GM12891 (cell line): ENCODE data around the gene EPAS1.
"Not testable (repeated sequence)": the region's sequence is repeated elsewhere in the genome, so short reads cannot be mapped to it uniquely, and the experiment has no call there.

Source experiments
- DNase-seq: peaks from one replicate; pipeline ENCODE4 v3.0.0; 2011; ENCODE audit warnings: low spot score; ENCODE audit not compliant: insufficient read length
- FAIRE-seq: peaks from 2 replicates; lab custom pipeline; 2011; peaks lifted over from hg19 to GRCh38; lab: Jason Lieb, UNC
- PAX5 ChIP-seq: IDR thresholded peaks from 2 replicates; pipeline ENCODE4 v1.6.1; 2011; ENCODE audit warnings: low read length, moderate library complexity, mild to moderate bottlenecking; ENCODE audit not compliant: insufficient read depth, severe bottlenecking
- POLR2A ChIP-seq: IDR thresholded peaks from 2 replicates; pipeline ENCODE4 v1.6.1; 2011; ENCODE audit warnings: low read depth, low read length, control low read depth
- POLR2AphosphoS5 ChIP-seq: IDR thresholded peaks from 2 replicates; pipeline ENCODE4 v1.6.1; 2011; ENCODE audit warnings: low read depth, low read length, control low read depth
- POU2F2 ChIP-seq: IDR thresholded peaks from 2 replicates; pipeline ENCODE4 v1.6.1; 2011; ENCODE audit warnings: low read depth, mild to moderate bottlenecking, control low read depth, low read length, moderate library complexity
- SPI1 ChIP-seq: IDR thresholded peaks from 2 replicates; pipeline ENCODE4 v1.6.1; 2011; ENCODE audit warnings: low read depth, low read length, control low read depth
- TAF1 ChIP-seq: IDR thresholded peaks from 2 replicates; pipeline ENCODE4 v1.6.1; 2011; ENCODE audit warnings: low read depth, low read length, control low read depth

EPAS1 gene

GRCh38 chr2:46390901-46391395 is 93.7 kb downstream of the EPAS1 start:
- DNase-seq (no peak), FAIRE-seq (no peak)
- no peak for TF ChIP-seq POU2F2
- no peak for TF ChIP-seq TAF1
- TF ChIP-seq POLR2AphosphoS5: no peak
- TF ChIP-seq POLR2A: no peak
- TF ChIP-seq PAX5: no peak

GRCh38 chr2:46392561-46393346 is 95.5 kb downstream of the EPAS1 start:
- DNase-seq (no peak), FAIRE-seq (no peak)
- TF ChIP-seq SPI1 (no peak), POU2F2 (no peak), TAF1 (no peak)

- no peak for FAIRE-seq
- TF ChIP-seq POLR2AphosphoS5 (no peak), PAX5 (peak; percentile 44)
- DNase-seq: no peak
Observed at GRCh38 chr2:46393347-46393820, 96.2 kb downstream of the EPAS1 start.

- DNase-seq: no peak
- no peak for FAIRE-seq
- TF ChIP-seq SPI1: no peak
Observed at GRCh38 chr2:46393865-46394264, 96.7 kb downstream of the EPAS1 start.

- FAIRE-seq (no peak), DNase-seq (no peak)
Observed at GRCh38 chr2:46394649-46395510, 97.7 kb downstream of the EPAS1 start.

GRCh38 chr2:46395730-46396129 is 98.5 kb downstream of the EPAS1 start:
- not testable (repeated sequence) for FAIRE-seq, DNase-seq

More at GRCh38 chr2:46394649-46395510, 97.7 kb downstream of the EPAS1 start:
- TF ChIP-seq POU2F2 (no peak), POLR2A (no peak), PAX5 (no peak), SPI1 (no peak), TAF1 (no peak), POLR2AphosphoS5 (no peak)

- DNase-seq: no peak
- TF ChIP-seq POLR2AphosphoS5 (no peak), PAX5 (no peak)
- FAIRE-seq: no peak
Observed at GRCh38 chr2:46400016-46400415, 102.8 kb downstream of the EPAS1 start.

- TF ChIP-seq POLR2A (no peak), POLR2AphosphoS5 (no peak), PAX5 (no peak), SPI1 (no peak), TAF1 (no peak), POU2F2 (no peak)
- FAIRE-seq (no peak), DNase-seq (no peak)
Observed at GRCh38 chr2:46402874-46403273, 105.7 kb downstream of the EPAS1 start.

GRCh38 chr2:46404181-46404759 is 107.1 kb downstream of the EPAS1 start:
- TF ChIP-seq TAF1: no peak
- TF ChIP-seq POLR2AphosphoS5: no peak
- TF ChIP-seq SPI1: no peak
- TF ChIP-seq POU2F2: no peak
- TF ChIP-seq PAX5: no peak
- no peak for TF ChIP-seq POLR2A
- DNase-seq: no peak
- no peak for FAIRE-seq

GRCh38 chr2:46407852-46408455 is 110.7 kb downstream of the EPAS1 start:
- FAIRE-seq: no peak
- TF ChIP-seq TAF1: no peak
- TF ChIP-seq POU2F2: no peak
- no peak for TF ChIP-seq POLR2AphosphoS5
- no peak for TF ChIP-seq POLR2A
- no peak for TF ChIP-seq PAX5
- no peak for TF ChIP-seq SPI1
- DNase-seq: no peak
